ENCODE results near the gene ZNF599. TPM values are rescaled to one million over a fixed set of nuclear protein-coding genes. Genes with fewer than 3 reads are reported as not detected.

ZNF599 gene
- 8.6 and 10.1 TPM in 2 replicates for total RNA-seq
- long read RNA-seq, partial matches to known transcripts = 0 of 6 reads
- long read RNA-seq, other reads (novel, unspliced or antisense) = 3 of 6 reads

DNA sequence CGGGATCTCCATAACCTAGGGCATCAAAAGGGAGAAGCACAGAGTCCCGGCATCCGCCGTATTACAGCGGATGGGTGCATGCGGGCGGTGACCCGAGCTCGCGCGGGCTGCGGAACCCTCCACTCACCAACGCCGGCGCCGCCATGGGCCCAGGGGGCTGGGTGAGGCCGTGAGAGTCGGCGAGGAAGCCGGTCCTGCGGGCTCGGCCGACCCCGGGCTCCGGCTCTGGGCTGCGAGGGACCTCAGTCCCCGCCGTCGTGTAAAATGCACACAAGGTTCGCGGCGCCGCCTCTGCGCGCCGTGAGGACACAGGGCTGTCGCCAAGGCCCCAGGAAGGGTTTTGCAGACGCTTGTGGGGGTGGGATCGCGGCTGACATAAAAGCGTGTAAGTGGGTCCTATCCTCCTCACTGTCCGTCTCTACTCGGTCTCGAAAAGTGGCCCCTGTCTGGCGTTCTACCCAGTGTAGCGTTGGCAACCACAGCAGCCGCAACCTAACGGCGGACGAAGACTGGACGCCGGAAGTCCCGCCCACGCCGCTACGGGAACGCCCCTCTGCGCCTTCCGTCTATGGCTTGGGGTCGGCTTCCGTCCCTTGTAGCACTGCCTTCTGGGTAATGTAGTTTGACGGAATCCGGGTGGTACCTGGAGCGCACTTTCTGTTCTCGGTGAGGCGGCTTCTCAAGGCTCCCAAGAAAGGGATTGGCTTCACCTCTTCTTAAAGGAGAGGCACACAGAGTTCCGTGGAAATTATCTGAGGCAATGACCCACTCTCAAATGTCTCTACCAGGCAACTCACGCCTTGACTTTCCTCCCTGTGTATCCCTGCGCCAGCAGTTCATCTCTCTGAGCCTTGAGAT, at the start of gene ZNF599:
TSS of gene ZNF599 (minus strand) at position 519 of the 858 bp plus-strand sequence. CDS start at position 145, 374 bp downstream.
- Mint-ChIP-seq H3K9me3 (peaks cover 22% of the 10 kb centered on the region), H3K4me3 (peak within 1 kb of the TSS; percentile 97), H3K4me1 (peaks cover 19% of the 10 kb centered on the region), H3K27ac (ENCODE audit: unreplicated experiment) (peak within 1 kb of the TSS; percentile 28), H3K36me3 (ENCODE audit: low read depth) (peaks cover 21% of the 10 kb centered on the region), H3K27me3 (ENCODE audit: low read depth) (peaks cover 17% of the 10 kb centered on the region)
- peak; percentile 84 for DNase-seq (ENCODE audit: low read depth, low spot score)
- TF ChIP-seq, protein P1, sequence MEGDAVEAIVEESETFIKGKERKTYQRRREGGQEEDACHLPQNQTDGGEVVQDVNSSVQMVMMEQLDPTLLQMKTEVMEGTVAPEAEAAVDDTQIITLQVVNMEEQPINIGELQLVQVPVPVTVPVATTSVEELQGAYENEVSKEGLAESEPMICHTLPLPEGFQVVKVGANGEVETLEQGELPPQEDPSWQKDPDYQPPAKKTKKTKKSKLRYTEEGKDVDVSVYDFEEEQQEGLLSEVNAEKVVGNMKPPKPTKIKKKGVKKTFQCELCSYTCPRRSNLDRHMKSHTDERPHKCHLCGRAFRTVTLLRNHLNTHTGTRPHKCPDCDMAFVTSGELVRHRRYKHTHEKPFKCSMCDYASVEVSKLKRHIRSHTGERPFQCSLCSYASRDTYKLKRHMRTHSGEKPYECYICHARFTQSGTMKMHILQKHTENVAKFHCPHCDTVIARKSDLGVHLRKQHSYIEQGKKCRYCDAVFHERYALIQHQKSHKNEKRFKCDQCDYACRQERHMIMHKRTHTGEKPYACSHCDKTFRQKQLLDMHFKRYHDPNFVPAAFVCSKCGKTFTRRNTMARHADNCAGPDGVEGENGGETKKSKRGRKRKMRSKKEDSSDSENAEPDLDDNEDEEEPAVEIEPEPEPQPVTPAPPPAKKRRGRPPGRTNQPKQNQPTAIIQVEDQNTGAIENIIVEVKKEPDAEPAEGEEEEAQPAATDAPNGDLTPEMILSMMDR (conservative IDR thresholded peaks at IDR 0.05) = no peak

DNA sequence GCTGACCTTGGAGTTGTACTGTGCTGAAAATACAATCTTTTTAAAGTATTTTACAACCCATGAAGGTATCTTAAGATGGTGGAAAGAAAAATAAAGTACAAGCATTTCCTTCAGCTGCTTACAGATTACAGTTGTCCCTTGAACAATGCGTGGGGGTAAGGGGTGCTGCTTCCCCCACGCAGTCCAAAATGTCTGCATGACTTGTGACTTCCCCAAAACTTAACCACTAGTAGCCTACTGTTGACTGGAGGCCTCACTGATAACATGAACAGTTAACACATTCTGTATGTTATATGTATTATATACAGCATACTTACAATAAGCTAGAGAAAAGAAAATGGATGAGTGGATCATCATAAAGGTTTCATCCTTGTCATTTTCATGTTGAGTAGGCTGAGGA, 45.3 kb upstream of the ZNF599 start:
- Mint-ChIP-seq H3K27ac (ENCODE audit: unreplicated experiment) (no peak overlapping the region), H3K4me3 (no peak overlapping the region), H3K9me3 (peaks cover 9% of the 10 kb centered on the region)

DNA sequence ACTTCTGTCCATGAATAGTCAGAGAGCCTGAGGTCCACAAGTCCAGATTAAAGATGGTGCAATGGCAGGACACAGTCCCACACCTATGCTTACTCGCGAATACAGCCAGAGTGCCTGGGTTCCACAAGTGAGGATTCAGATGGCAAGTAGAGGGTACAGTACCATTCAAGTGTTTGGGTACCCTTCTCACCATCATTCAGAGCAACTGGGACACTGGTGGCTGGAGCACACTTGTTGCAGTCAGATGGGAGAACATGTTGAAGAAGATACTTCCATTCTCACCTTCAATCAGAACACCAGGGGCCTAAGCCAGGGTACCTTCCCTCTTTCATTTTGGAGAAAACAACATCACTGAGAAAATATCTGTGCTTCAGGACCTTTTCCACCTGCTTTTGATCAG, 43.7 kb upstream of the ZNF599 start:
- no peaks in the 10 kb centered on the region for H3K4me1 Mint-ChIP-seq
- TF ChIP-seq, protein P1 (conservative IDR thresholded peaks at IDR 0.05) = no peak
- H3K27me3 Mint-ChIP-seq (ENCODE audit: low read depth) = peaks cover 7% of the 10 kb centered on the region
- H3K36me3 Mint-ChIP-seq (ENCODE audit: low read depth) = peaks cover 4% of the 10 kb centered on the region
- H3K27ac Mint-ChIP-seq (ENCODE audit: unreplicated experiment) = no peak overlapping the region
- no peak for DNase-seq (ENCODE audit: low read depth, low spot score)
- H3K9me3 Mint-ChIP-seq = peaks cover 9% of the 10 kb centered on the region
- no peak overlapping the region for H3K4me3 Mint-ChIP-seq

More for the DNA sequence above, 45.3 kb upstream of the ZNF599 start:
- Mint-ChIP-seq H3K36me3 (ENCODE audit: low read depth) (peaks cover 4% of the 10 kb centered on the region), H3K4me1 (no peaks in the 10 kb centered on the region), H3K27me3 (ENCODE audit: low read depth) (peaks cover 8% of the 10 kb centered on the region)
- DNase-seq (ENCODE audit: low read depth, low spot score) = no peak
- TF ChIP-seq, protein P1 (conservative IDR thresholded peaks at IDR 0.05) = no peak

DNA sequence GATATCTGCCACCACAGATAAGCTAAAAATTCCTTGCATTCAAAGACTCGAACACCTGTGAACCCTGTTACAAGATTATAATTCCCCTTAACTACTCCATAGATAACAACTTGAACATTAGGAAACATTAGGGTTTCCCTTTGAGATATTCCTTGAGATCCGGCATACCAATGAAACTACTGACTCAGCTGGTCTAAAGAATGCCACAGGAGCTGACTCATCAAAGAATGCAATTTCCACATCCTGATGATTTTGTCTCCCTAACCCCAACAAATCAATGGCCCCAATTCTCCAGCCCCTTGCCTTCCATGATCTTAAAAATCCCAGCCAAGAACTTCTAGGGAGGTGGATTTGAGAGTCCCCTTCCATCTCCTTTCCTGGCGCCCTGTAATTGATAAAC, 35.6 kb upstream of the ZNF599 start:
- TF ChIP-seq, protein P1 (conservative IDR thresholded peaks at IDR 0.05) = no peak
- Mint-ChIP-seq H3K27ac (ENCODE audit: unreplicated experiment) (no peak overlapping the region), H3K4me1 (no peaks in the 10 kb centered on the region), H3K4me3 (no peak overlapping the region), H3K27me3 (ENCODE audit: low read depth) (peaks cover 8% of the 10 kb centered on the region), H3K9me3 (peaks cover 15% of the 10 kb centered on the region), H3K36me3 (ENCODE audit: low read depth) (peaks cover 9% of the 10 kb centered on the region)
- no peak for DNase-seq (ENCODE audit: low read depth, low spot score)

DNA sequence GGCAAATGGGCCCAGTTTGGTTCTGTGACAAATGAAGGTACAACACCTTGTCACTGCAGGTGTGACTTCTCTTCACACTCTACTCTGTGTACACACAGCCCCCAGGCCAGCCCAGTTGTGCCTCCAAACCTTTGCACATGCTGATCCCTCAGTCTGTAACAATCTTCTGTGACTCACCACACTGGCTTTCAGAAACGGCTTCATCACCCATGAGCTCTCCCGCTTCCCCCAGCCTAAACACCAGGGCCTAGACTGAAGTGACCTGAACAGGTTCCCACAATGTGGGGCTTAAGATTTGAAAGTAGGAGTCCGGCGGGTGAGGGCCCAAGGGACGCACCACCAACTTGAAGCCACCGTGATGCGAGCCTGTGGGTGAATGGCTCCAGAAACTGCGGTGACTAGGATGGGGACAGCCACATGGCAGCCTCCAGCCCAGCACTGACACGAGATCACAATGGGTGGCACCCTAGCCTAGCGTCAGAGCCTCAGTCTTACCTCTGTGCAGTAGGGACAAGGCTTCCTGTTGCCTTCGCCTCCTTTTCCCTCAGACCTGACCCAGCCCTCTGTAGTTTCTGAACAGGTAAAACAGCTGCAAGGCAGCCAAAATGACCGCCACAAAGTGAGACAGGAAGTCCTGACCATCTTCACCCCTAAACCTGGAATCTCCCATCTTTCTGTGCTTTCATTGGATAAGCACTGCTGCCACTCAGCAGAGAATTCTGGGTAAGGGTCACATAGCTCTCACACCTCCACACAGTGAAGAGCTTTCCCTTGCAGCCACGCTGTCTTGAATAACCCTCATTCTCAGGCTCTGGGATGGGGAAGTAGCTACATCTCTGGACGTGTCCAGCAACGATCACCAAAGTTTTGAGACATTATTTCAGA, 34.2 kb upstream of the ZNF599 start:
- Mint-ChIP-seq H3K4me1 (no peaks in the 10 kb centered on the region), H3K36me3 (ENCODE audit: low read depth) (peaks cover 9% of the 10 kb centered on the region), H3K27me3 (ENCODE audit: low read depth) (peaks cover 14% of the 10 kb centered on the region), H3K4me3 (no peak overlapping the region), H3K27ac (ENCODE audit: unreplicated experiment) (no peak overlapping the region), H3K9me3 (peaks cover 15% of the 10 kb centered on the region)
- DNase-seq (ENCODE audit: low read depth, low spot score) = no peak
- TF ChIP-seq, protein P1 (conservative IDR thresholded peaks at IDR 0.05) = no peak

Measured in neural crest cell (in vitro differentiated cells).